Measurements from ENCODE around the gene BRAP.
A peak's percentile ranks its signal among the peaks of the same experiment; 100 is the strongest.
"Not testable (repeated sequence)": the region's sequence is repeated elsewhere in the genome, so short reads cannot be mapped to it uniquely, and the experiment has no call there.

The BRAP gene, protein sequence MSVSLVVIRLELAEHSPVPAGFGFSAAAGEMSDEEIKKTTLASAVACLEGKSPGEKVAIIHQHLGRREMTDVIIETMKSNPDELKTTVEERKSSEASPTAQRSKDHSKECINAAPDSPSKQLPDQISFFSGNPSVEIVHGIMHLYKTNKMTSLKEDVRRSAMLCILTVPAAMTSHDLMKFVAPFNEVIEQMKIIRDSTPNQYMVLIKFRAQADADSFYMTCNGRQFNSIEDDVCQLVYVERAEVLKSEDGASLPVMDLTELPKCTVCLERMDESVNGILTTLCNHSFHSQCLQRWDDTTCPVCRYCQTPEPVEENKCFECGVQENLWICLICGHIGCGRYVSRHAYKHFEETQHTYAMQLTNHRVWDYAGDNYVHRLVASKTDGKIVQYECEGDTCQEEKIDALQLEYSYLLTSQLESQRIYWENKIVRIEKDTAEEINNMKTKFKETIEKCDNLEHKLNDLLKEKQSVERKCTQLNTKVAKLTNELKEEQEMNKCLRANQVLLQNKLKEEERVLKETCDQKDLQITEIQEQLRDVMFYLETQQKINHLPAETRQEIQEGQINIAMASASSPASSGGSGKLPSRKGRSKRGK

DNA sequence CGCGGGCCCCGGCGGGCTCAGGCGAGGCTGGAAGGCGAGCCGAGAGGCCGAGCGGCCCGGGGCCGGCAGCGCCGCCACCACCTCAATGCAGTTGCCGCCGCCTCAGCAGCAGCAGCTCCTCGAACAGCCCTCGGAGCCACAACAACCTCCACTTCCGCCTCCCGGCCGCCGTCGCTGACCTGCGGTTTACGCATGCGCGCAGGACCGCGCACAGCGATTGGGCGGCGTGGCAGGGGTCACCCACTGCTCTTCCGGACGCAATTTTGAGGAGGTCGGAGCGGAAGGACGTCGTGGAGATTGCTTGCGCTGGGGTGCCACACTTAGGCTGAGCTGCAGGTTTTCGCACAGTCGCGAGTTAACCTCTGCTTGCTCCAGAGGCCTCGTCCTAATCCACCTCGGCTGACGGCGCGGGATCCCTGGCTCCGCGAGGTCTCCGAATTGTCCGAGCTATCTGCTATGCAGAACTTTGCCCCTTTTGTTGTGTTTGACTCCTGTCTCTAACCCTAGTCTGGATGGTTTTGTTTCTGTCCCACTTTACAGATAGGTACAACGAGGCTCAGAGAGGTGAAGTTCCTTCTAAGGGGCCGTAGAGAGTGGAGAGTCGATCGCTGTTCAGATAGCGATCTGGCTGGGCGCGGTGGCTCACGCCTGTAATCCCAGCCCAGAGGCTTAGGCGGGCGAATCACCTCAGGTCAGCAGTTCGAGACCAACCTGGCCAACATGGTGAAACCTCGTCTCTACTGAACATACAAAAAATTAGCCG lies at the start of gene BRAP, which contains the start of gene ACAD10:
Gene BRAP, minus strand, starts transcription at position 146 of the 763 bp plus-strand sequence. CDS start 164 bp downstream, outside the sequence.
Gene ACAD10, plus strand, starts transcription at position 243 of the 763 bp plus-strand sequence. CDS start 6,657 bp downstream, outside the sequence.
- peak; percentile 89 for DNase-seq (ENCODE audit: low spot score)

DNA sequence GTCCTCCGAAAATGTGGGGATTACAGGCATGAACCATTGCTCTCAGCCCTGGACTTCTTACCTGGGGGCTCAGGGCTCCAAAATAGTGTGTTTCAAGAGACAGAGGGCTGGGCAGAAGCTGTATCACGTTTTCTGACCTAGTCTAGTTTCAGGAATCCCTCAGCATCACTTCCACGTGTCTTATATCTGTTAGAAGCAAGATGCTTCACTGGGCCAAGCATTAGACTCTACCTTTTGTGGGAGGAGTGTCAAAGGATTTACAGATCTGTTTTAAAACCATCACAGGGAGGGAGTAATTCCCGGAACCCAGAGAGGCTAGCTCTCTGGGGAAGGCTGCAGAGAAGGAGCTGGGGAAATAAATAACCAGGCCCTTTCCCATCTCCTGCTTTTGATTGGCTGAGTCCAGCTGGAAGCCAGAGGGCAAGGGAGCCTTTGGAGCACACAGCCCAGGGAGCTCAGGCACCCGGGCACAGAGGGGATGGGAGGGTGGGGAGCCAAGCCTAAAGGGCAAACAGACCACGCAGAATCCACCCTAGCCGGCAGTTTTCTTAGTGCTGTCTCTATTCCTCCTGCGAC lies 47.7 kb upstream of the BRAP start:
- DNase-seq (ENCODE audit: low spot score): no peak

DNA sequence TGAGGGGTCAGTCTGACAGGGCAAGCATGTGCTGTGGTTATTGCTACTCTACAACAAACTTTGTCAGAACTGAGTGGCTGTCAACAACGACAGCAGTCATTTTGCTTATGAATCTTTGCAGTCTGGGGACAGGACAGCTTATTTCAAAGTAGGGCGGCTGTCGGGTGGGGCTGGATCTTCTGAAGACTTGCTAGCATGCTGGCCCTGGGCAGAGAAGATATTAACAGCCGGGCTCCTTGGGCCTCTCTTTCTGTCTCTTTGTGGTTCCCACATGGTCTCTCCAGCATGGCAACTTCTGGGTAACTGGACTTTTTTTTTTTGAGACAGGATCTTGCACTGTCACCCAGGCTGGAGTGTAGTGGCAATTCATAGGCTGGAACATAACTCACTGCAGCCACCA lies 47.0 kb upstream of the BRAP start:
- DNase-seq (ENCODE audit: low spot score): no peak

DNA sequence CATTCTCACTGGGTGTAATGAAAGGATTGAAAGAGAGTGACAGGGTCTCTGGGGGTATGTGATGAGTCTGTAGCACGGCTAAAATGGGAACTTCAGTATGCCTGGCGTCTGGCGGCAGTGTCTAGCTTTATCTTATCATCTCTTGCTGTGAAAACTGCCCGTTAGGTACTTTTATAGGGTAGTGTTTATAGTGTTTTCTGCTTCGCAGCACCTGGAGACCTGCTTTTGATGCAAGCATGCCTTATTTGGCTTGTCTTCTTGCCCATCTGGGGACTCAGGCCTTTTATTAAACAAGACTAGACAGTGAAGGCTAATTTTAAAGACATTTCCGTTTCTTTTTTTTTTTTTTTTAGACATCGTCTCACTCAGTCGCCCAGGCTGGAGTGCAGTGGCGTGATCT lies 44.7 kb upstream of the BRAP start:
- DNase-seq (ENCODE audit: low spot score): no peak

DNA sequence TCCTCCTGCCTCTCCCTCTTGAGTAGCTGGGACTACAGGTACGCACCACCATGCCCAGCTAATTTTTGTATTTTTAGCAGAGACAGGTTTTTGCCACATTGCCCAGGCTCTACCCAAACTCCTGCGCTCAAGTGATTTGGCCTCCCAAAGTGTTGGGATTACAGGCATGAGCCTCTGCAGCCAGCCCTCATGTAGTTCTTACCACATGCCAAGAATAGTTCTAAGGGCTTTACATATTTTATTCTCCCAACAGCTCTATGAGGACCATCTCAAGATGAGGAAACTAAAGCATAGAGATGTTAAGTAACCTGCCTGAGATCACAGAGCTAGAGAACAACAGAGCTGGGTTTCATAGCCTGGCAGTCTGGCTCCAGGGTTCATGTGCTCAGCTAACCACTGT lies 43.0 kb upstream of the BRAP start:
- DNase-seq (ENCODE audit: low spot score): no peak

DNA sequence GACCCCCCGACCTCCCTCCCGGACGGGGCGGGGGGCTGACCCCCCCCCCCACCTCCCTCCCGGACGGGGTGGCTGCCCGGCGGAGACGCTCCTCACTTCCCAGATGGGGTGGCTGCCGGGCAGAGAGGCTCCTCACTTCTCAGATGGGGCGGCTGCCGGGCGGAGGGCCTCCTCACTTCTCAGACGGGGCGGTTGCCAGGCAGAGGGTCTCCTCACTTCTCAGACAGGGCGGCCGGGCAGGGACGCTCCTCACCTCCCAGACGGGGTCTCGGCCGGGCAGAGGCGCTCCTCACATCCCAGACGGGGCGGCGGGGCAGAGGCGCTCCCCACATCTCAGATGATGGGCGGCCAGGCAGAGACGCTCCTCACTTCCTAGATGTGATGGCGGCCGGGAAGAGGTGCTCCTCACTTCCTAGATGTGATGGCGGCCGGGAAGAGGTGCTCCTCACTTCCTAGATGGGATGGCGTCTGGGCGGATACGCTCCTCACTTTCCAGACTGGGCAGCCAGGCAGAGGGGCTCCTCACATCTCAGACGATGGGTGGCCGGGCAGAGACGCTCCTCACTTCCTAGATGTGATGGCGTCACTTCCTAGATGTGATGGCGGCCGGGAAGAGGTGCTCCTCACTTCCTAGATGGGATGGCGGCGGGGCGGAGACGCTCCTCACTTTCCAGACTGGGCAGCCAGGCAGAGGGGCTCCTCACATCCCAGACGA lies 38.0 kb upstream of the BRAP start:
- not testable (repeated sequence) for DNase-seq (ENCODE audit: low spot score)

DNA sequence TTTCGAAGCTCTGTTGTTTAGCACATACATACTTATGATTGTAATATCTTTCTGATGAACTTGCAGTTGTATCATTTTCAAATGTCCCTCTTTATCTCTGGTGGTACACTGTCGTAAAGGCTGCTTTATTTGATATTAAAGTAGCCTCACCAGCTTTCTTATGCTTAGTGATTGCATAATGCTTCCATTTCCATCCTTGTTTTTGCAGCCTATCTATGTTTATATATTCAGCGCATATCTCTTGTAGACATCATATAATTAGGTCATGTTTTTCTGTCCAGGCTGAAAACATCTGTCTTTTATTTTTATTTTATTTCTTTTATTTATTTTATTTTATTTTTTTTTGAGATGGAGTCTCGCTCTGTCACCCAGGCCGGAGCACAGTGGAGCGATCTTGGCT lies 34.7 kb upstream of the BRAP start:
- DNase-seq (ENCODE audit: low spot score): no peak

DNA sequence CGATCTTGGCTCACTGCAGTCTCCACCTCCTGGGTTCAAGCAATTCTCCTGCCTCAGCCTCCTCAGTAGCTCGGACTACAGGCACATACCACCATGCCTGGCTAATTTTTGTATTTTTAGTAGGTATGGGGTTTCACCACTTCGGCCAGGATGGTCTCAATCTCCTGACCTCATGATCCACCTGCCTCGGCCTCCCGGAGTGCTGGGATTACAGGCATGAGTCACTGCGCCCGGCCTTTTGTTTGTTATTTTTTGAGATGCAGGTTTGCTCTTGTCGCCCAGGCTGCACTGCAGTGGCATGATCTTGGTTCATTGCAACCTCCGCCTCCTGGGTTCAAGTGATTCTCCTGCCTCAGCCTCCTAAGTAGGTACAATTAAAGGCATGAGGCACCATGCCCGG lies 33.6 kb upstream of the BRAP start:
- not testable (repeated sequence) for DNase-seq (ENCODE audit: low spot score)

DNA sequence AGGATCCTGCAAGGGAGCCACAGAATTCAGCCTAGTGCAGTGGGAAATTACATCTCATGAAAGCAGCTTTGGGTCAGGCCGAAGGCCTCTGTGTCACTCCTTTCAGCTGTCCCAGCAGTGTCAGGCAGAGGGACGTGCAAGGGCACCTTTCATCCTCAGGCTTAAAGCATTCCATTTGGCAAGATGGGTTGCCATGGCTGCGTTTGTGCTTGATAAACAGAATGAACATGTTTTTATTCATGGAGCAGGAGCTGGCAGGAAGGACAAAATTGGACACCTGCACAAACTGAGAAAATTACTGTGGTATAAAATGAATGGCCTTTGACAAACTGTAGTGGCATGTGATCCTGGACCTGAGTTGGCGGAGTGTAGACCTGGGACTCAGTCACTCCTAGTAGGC lies 29.5 kb upstream of the BRAP start:
- no peak for DNase-seq (ENCODE audit: low spot score)

DNA sequence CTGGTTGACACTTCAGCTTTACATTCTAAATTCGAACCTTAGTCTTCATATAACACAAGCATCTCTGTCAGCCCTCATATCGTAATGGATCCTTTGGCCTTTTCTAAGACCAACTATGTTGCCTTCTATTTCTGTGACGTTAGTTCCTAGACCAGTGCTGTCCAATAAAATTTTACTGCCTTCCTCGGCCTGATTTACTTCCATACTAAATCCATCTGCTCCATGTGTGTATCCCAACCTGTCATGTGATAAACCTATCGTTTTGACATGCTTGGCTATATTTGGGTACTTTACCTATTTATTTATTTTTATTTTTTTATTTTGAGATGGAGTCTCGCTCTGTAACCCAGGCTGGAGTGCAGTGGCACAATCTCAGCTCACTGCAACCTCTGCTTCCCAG lies 20.4 kb upstream of the BRAP start:
- DNase-seq (ENCODE audit: low spot score): no peak

DNA sequence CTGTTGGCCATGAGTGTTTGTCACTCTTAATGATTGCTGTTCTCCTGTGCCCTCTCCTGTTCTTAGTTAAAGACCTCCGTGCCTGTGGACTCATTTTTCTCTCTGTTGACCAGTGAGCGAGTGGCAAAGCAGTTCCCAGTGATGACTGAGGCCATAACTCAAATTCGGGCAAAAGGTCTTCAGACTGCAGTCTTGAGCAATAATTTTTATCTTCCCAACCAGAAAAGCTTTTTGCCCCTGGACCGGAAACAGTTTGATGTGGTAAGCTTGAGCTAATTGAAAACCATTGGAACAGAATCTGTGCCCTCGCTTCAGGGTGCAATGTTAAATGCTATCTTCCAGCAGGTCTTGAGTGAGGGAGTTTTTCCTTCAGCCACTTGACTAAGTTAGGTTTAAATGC lies 19.9 kb upstream of the BRAP start:
- DNase-seq (ENCODE audit: low spot score): no peak

DNA sequence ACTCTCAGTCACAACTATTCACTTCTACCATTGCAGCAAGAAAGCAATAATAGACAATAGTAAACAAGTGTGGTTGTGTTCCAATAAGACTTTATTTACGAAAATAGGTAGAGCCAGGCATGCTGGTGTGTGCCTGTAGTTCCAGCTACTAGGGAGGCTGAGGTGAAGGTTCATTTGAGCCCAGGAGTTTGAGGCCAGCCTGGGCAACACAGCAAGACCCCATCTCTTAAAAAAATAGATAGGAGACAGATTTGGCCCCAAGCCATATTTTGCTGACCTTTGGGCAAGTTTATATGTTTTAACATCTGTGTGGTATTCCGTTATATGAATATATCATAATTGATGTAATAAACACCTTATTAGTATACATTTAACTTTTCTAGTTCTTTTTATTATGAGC lies 14.2 kb upstream of the BRAP start:
- no peak for DNase-seq (ENCODE audit: low spot score)

DNA sequence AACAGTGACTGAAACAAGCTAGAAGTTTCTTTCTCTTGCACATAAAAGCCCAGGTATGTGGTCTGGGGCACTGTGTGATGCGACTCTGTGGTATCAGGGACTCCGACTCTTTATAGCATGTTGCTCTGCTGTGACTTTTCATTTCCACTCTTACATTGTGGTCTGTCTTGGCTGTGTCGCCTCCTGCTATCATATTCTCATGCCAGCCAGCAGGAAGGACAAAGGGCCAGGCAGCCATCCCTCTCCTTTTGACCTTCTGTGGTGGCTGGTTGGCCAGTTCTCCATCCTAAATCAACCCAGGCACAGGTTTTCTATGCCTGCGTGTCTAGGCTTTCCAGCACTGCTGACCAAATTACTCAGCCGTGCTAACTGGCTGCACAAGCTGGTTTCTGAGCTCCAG lies 8.1 kb upstream of the BRAP start:
- no peak for DNase-seq (ENCODE audit: low spot score)

DNA sequence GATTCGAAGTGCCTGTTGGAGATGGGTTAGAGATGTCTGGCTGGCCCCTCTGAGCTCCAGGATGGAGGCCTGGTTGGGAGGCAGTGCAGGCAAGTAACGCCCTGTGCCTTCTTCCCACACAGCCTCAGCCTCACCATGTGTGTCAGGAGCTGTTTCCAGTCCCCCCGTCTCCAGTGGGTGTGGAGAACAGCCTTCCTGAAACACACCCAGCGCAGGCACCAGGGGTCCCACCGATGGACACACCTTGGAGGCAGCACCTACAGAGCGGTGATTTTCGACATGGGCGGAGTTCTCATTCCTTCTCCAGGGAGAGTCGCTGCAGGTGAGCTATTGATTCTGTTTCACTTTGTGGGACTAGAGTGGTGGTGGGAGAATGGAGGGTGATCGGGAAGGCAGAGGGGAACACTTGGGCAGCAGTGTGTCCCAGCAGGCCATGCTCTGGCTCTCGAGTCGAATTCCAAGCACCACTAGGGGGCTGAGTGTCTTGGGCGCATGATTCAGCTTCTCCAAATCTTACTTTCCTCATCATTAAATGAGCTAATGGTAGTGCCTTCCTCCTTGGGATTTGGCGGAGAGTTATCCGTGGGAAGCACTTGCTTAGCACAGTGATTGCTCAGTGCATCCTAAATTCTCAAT lies 6.9 kb upstream of the BRAP start:
- no peak for DNase-seq (ENCODE audit: low spot score)

DNA sequence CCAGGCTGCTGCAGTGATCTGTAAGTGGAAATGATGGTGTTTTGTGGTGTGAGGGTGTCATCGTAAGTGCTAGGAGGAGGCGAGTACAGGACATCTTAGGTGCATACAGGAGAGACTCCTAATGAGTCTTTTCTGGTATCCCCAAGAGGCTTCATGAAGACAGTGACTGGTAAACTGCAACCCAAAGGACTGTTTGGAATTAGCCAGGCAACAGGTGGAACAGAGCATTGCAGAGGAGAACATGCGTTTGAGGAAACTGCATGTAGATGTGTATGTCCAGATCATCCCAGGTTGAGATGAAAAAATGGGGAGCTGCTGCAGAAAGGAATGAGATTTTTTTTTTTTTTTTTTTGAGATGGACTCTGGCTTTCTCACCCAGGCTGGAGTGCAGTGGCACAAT lies 5.5 kb upstream of the BRAP start:
- no peak for DNase-seq (ENCODE audit: low spot score)

DNA sequence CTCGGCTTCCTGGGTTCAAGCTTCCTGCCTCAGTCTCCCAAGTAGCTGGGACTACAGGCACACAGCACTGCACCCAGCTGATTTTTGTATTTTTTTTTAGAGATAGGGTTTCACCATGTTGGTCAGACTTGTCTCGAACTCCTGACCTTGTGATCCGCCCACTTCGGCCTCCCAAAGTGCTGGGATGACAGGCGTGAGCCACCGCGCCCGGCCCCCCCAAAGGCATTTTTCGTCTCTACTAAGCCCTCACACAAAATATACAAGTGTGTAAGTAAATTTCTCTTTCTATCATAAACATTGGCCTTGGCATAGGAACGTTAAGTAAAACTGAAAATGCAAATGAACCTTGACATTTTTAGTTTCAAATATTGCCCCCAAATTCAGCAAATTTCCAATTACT lies 2.2 kb upstream of the BRAP start:
- no peak for DNase-seq (ENCODE audit: low spot score)

DNA sequence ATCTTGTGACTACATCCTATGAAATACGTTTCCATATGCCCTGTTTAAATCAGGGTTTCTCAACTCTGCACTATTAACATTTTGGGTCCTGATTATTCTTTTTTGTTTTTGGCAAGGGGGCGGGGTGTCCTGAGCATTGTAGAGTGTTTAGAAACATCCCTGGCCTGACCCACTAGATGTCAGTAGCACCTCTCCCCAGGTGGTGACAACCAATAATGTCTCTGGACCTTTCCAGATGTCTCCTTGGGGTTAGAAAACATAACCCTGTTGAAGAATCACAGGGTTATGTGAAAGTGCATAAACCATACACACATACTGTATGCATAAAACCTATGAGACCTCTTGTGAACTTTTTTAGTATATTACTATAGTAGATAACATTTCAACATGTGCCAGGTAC lies 1.5 kb upstream of the BRAP start:
- peak; percentile 5 for DNase-seq (ENCODE audit: low spot score)

DNA sequence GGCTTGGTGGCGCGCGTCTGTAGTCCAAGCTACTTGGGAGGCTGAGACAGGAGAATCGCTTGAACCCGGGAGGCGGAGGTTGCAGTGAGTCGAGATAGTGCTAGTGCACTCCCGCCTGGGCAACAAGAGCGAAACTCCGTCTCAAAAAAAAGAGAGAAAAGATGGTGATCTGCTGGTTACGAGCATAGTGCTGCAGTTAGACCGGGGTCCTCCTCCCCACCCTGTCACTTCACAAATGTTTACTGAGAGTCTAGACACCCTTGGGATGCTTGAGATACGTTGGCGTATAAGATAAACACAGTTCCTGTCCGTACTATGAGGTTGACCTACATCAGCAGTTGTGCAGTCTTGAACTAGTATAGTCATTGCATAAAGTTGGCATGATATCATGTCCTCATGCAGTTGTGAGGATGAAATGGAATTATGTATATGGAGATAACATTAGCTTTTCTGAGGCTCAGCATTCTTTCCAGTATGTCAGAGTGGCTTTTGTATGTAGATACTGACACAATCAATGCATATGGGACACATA lies 884 bp upstream of the BRAP start:
- no peak for DNase-seq (ENCODE audit: low spot score)

DNA sequence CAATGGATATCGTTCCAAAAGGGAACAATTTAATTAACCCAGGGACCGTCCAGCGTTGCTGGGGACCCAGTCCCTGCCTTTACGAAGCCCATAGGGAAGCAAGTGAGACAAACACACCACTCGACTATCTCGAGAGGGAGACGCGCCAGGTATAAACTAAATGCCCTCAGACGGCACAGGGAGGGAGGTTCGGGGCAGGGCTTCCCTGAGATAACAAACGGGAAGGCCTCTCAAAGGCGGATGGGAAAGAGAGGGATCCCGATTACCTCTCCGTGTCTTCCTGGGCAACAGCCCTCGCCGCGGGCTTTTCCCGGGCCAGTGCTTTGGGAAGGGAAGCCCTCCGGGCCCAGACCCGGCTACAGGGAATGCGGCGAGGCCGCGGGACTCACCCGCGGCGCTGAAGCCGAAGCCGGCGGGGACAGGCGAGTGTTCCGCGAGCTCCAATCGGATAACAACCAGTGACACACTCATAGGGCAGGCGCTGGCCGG lies 390 bp downstream of the BRAP start:
- peak; percentile 13 for DNase-seq (ENCODE audit: low spot score)

DNA sequence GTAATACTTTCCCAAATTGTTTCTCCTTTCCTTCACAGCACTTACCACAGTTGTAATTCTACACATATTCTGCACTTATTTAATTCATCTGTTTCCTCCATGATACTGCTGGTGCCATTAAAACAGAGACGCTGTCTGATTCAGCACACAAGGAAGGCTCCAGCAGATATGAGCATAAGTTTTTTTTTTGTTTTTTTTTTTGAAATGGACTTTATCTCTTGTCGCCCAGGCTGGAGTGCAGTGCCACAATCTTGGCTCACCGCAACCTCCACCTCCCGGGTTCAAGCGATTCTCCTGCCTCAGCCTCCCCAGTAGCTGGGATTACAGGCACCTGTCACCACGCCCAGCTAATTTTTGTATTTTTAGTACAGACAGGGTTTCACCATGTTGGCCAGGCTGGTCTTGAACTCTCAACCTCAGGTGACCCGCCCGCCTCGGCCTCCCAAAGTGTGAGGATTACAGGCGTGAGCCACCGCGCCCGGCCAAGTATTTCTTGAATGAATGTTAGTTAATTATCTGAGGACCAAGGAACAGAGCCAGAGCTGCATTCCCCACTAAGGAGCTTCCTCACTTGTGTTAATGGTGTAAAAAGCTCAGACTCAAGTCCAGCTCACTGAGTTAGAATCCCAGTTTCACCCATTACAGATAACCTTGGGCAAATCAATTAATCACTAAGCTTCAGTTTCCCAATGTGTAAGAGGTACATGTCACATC lies 1.1 kb downstream of the BRAP start:
- not testable (repeated sequence) for DNase-seq (ENCODE audit: low spot score)

All from SW480 (cell line).